CD14-positive monocyte (primary cell): ENCODE measurements around the gene PLXDC2. TPM values are rescaled to one million over a fixed set of nuclear protein-coding genes. Genes with fewer than 3 reads are reported as not detected.

Experiments used
- DNase-seq, 3 donors: peaks; one replicate each; pipeline ENCODE4 v3.0.0-alpha.2; 2011 to 2022
- H2AFZ ChIP-seq: 2 replicates; pipeline ENCODE4 v1.6.0; 2012; ENCODE audit warnings: mild to moderate bottlenecking, low read depth, low read length, inconsistent platforms; ENCODE audit not compliant: insufficient read depth, poor library complexity, severe bottlenecking
- H3K27ac ChIP-seq, 2 donors: 1 replicate in 1 of 2; 2 replicates in 1 of 2; pipeline ENCODE4 v1.5.1; 2012 to 2013; ENCODE audit warnings: low read length in 2 of 2, control low read depth in 1 of 2, inconsistent platforms in 1 of 2, low read depth in 1 of 2, mild to moderate bottlenecking in 1 of 2
- H3K27me3 ChIP-seq, 2 donors: one replicate each; pipeline versions ENCODE4 v1.6.0 to v1.6.1; 2011 to 2013; ENCODE audit warnings: low read length in 2 of 2; ENCODE audit not compliant: control insufficient read depth in 2 of 2, insufficient read depth in 2 of 2
- H3K36me3 ChIP-seq, 2 donors: replicated peaks in 1 of 2; 1 replicate in 1 of 2; 2 replicates in 1 of 2; pipeline versions ENCODE4 v1.5.1 to v1.6.1; 2012 to 2013; ENCODE audit warnings: low read length in 2 of 2, control low read depth in 1 of 2, inconsistent platforms in 1 of 2, mild to moderate bottlenecking in 1 of 2; ENCODE audit not compliant: insufficient read depth in 2 of 2, control insufficient read depth in 1 of 2
- H3K4me1 ChIP-seq, 2 donors: 1 replicate in 1 of 2; 2 replicates in 1 of 2; pipeline versions ENCODE4 v1.5.1 to v1.6.1; 2012 to 2013; ENCODE audit warnings: low read length in 2 of 2, control low read depth in 1 of 2, inconsistent platforms in 1 of 2, mild to moderate bottlenecking in 1 of 2, moderate library complexity in 1 of 2; ENCODE audit not compliant: insufficient read depth in 2 of 2, control insufficient read depth in 1 of 2
- H3K4me2 ChIP-seq: replicated peaks from 2 replicates; pipeline ENCODE3; 2012; ENCODE audit warnings: low read length, moderate library complexity, mild to moderate bottlenecking; ENCODE audit not compliant: poor library complexity, severe bottlenecking; ENCODE audit errors: extremely low read depth
- H3K4me3 ChIP-seq, 3 experiments: fragments of 200-600 bp in 1 of 3; sonication (generic) in 1 of 3; replicated peaks in 1 of 3; 1 replicate in 2 of 3; 2 replicates in 1 of 3; pipeline ENCODE4 v1.5.1; 2011 to 2013; ENCODE audit warnings: low read length in 3 of 3, mild to moderate bottlenecking in 3 of 3, control low read depth in 2 of 3, low read depth in 2 of 3, inconsistent platforms in 1 of 3, moderate library complexity in 1 of 3
- H3K79me2 ChIP-seq: 2 replicates; pipeline ENCODE4 v1.6.0; 2012; ENCODE audit warnings: mild to moderate bottlenecking, control low read depth, inconsistent platforms, low read length, moderate library complexity; ENCODE audit not compliant: insufficient read depth
- H3K9ac ChIP-seq: 2 replicates; pipeline ENCODE4 v1.6.0; 2017; ENCODE audit warnings: low read length, mild to moderate bottlenecking; ENCODE audit not compliant: insufficient read depth, poor library complexity, severe bottlenecking
- H3K9me3 ChIP-seq, 2 donors: replicated peaks in 1 of 2; 1 replicate in 1 of 2; 2 replicates in 1 of 2; pipeline versions ENCODE4 v1.5.1 to v1.6.1; 2012 to 2013; ENCODE audit warnings: low read length in 2 of 2, control low read depth in 1 of 2; ENCODE audit not compliant: control insufficient read depth in 1 of 2, insufficient read depth in 1 of 2
- H4K20me1 ChIP-seq: 2 replicates; pipeline ENCODE4 v1.6.0; 2012; ENCODE audit warnings: mild to moderate bottlenecking, low read length, control low read depth, moderate library complexity; ENCODE audit not compliant: insufficient read depth
- H3K27ac Mint-ChIP-seq, 7 donors: one replicate each; pipeline ENCODE4 v1.8.0; 2020; ENCODE audit warnings: mild to moderate bottlenecking in 7 of 7, mixed read lengths in 7 of 7, moderate library complexity in 6 of 7, inconsistent platforms in 2 of 7
- H3K27me3 Mint-ChIP-seq, 3 donors: one replicate each; pipeline ENCODE4 v1.8.0; 2021 to 2022; ENCODE audit warnings: low read depth in 3 of 3, mild to moderate bottlenecking in 3 of 3, mixed read lengths in 3 of 3, moderate library complexity in 3 of 3, inconsistent platforms in 1 of 3
- H3K36me3 Mint-ChIP-seq, 2 donors: one replicate each; pipeline ENCODE4 v1.8.0; 2020; ENCODE audit warnings: mixed read lengths in 2 of 2, inconsistent platforms in 1 of 2, mild to moderate bottlenecking in 1 of 2
- H3K4me1 Mint-ChIP-seq: one replicate; pipeline ENCODE4 v1.8.0; 2020; ENCODE audit warnings: mild to moderate bottlenecking, mixed read lengths
- H3K4me3 Mint-ChIP-seq, 2 donors: one replicate each; pipeline ENCODE4 v1.8.0; 2020; ENCODE audit warnings: mild to moderate bottlenecking in 2 of 2, mixed read lengths in 2 of 2, moderate library complexity in 1 of 2
- H3K9me3 Mint-ChIP-seq, 7 donors: one replicate each; pipeline ENCODE4 v1.8.0; 2020 to 2022; ENCODE audit warnings: mixed read lengths in 7 of 7, mild to moderate bottlenecking in 6 of 7, moderate library complexity in 6 of 7, inconsistent platforms in 2 of 7
- WGBS: methylation state at CpG from one replicate; pipeline ENCODE4 v1.1.5; 2013; ENCODE audit warnings: missing lambda C conversion rate; ENCODE audit not compliant: insufficient coverage; 5-methylcytosine and 5-hydroxymethylcytosine counted together
- intact Hi-C, 2 donors: fragments of 100-400 bp; cut with micrococcal nuclease; formaldehyde crosslinking; loops; one replicate each; pipeline versions ENCODE4 v1.15.0 to v1.15.1; 2023
- polyA plus RNA-seq, 3 donors: library from polyadenylated mRNA; depleted of rRNA in 1 of 3; unstranded in 2 of 3; stranded (reverse) in 1 of 3; fragments of 300-500 nt in 2 of 3; fragments of >200 nt in 1 of 3; fragmentation: Illumina TruSeq in 2 of 3; gene quantifications; 1 replicate in 2 of 3; 2 replicates in 1 of 3; pipeline ENCODE4 v1.2.3, GENCODE V29; 2012 to 2021
- TF ChIP-seq, protein P1 (sequence below): fragments of 200-600 bp; IDR thresholded peaks from one replicate; pipeline ENCODE4 v1.8.0; 2022; ENCODE audit warnings: antibody characterized with exemption, mild to moderate bottlenecking

The PLXDC2 gene
- polyA plus RNA-seq, 3 donors = 37.5 to 128 (median 93.6) TPM

DNA sequence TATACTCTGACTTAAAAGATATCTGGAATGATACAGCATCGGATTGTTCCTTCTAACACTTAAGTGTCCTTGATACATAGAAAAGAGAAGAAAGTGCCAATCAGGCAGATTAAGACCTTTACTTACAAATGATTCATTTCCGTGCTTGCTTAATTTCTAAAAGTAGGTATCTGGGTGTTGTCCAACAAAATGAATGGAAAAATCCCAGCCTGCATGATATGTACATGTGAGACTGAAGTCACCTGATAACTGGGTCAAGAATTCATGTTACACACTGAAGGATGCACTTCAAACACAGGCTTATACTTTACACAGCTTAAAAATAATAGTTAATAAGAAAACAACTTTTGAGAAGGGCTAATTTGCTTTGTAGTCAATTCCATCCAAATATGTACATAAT lies 25.2 kb upstream of the PLXDC2 start:
- H3K9ac ChIP-seq = no peak overlapping the region
- no peak for DNase-seq
- WGBS = no CpG with 5 or more reads among the region's 2 CpGs
- H4K20me1 ChIP-seq = no peaks in the 10 kb centered on the region
- no peaks in the 10 kb centered on the region for H3K36me3 ChIP-seq
- intact Hi-C loops = no loop called here
- peaks cover 6% of the 10 kb centered on the region for H3K4me1 Mint-ChIP-seq
- no peaks in the 10 kb centered on the region for H3K4me1 ChIP-seq
- no peak overlapping the region for H3K4me3 Mint-ChIP-seq
- H3K27me3 ChIP-seq = no peaks in the 10 kb centered on the region
- H3K4me3 ChIP-seq = no peak overlapping the region
- TF ChIP-seq, protein P1, sequence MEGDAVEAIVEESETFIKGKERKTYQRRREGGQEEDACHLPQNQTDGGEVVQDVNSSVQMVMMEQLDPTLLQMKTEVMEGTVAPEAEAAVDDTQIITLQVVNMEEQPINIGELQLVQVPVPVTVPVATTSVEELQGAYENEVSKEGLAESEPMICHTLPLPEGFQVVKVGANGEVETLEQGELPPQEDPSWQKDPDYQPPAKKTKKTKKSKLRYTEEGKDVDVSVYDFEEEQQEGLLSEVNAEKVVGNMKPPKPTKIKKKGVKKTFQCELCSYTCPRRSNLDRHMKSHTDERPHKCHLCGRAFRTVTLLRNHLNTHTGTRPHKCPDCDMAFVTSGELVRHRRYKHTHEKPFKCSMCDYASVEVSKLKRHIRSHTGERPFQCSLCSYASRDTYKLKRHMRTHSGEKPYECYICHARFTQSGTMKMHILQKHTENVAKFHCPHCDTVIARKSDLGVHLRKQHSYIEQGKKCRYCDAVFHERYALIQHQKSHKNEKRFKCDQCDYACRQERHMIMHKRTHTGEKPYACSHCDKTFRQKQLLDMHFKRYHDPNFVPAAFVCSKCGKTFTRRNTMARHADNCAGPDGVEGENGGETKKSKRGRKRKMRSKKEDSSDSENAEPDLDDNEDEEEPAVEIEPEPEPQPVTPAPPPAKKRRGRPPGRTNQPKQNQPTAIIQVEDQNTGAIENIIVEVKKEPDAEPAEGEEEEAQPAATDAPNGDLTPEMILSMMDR = no peak
- no peaks in the 10 kb centered on the region for H3K9me3 ChIP-seq
- H3K27me3 Mint-ChIP-seq = peaks cover 0 to 3% (median 0%) of the 10 kb centered on the region in 3 donors
- no peak overlapping the region for H3K27ac Mint-ChIP-seq
- no peaks in the 10 kb centered on the region for H3K36me3 Mint-ChIP-seq
- no peak overlapping the region for H2AFZ ChIP-seq
- no peak overlapping the region for H3K4me2 ChIP-seq
- H3K9me3 Mint-ChIP-seq = peaks cover 0 to 6% (median 0%) of the 10 kb centered on the region in 7 donors
- H3K27ac ChIP-seq = no peak overlapping the region
- H3K79me2 ChIP-seq = no peaks in the 10 kb centered on the region

DNA sequence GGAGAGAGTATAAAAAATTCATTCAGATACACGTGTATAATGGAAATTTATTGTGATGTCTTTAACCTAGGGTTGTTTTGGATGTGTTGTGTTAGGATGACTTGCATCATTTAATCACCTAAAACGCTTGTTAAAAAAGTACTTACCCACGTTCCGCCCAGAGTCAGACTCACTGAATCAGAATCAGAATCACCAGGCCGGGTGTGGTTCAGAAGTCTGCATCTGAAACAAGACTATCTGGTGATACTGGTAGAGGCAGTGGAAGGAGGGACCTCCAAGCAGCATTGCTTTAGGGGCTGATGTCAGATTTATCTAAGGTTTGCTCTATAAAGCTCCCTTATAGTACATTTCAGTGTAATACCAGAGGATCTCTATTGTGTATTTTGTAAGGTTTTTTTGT lies 20.5 kb upstream of the PLXDC2 start:
- H3K4me1 ChIP-seq = no peaks in the 10 kb centered on the region
- no peaks in the 10 kb centered on the region for H3K36me3 ChIP-seq
- Mint-ChIP-seq H3K27me3 (peaks cover 0 to 2% (median 0%) of the 10 kb centered on the region in 3 donors), H3K9me3 (peaks cover 2 to 14% (median 7%) of the 10 kb centered on the region in 7 donors), H3K4me1 (peaks cover 2% of the 10 kb centered on the region), H3K4me3 (no peak overlapping the region), H3K27ac (no peak overlapping the region), H3K36me3 (no peaks in the 10 kb centered on the region)
- no peaks in the 10 kb centered on the region for H4K20me1 ChIP-seq
- H3K9ac ChIP-seq = no peak overlapping the region
- no peak overlapping the region for H2AFZ ChIP-seq
- no peak for DNase-seq
- WGBS = no CpG with 5 or more reads among the region's 5 CpGs
- no peak overlapping the region for H3K27ac ChIP-seq
- intact Hi-C loops = no loop called here
- H3K9me3 ChIP-seq = peaks cover 0 to 2% of the 10 kb centered on the region in 2 donors
- TF ChIP-seq, protein P1 = no peak
- H3K79me2 ChIP-seq = no peaks in the 10 kb centered on the region
- H3K4me3 ChIP-seq = no peak overlapping the region
- H3K4me2 ChIP-seq = no peak overlapping the region
- no peaks in the 10 kb centered on the region for H3K27me3 ChIP-seq
